Rectal smooth muscle tissue (tissue), 1 donor: Measurements from ENCODE around the gene ESPN.

Source experiments
- H3K27ac ChIP-seq: one replicate; pipeline ENCODE4 v1.7.0; 2013; ENCODE audit warnings: low read depth, low read length, inconsistent platforms
- H3K27me3 ChIP-seq: one replicate; pipeline ENCODE4 v1.7.0; 2013; ENCODE audit warnings: low read length; ENCODE audit not compliant: control insufficient read depth, insufficient read depth
- H3K36me3 ChIP-seq: one replicate; pipeline ENCODE4 v1.7.0; 2013; ENCODE audit warnings: low read length; ENCODE audit not compliant: control insufficient read depth, insufficient read depth
- H3K4me1 ChIP-seq: one replicate; pipeline ENCODE4 v1.7.0; 2013; ENCODE audit warnings: low read length; ENCODE audit not compliant: control insufficient read depth, insufficient read depth
- H3K4me3 ChIP-seq: one replicate; pipeline ENCODE4 v1.7.0; 2013; ENCODE audit warnings: low read length
- H3K9ac ChIP-seq: one replicate; pipeline ENCODE4 v1.7.0; 2013; ENCODE audit warnings: low read length

Gene ESPN

GRCh38 chr1:6460301-6461050 is 35.9 kb downstream of the ESPN start:
- H3K4me3 ChIP-seq = no peak overlapping the region
- no peak overlapping the region for H3K27ac ChIP-seq
- no peaks in the 10 kb centered on the region for H3K4me1 ChIP-seq
- H3K36me3 ChIP-seq = no peaks in the 10 kb centered on the region
- H3K9ac ChIP-seq = no peak overlapping the region
- no peaks in the 10 kb centered on the region for H3K27me3 ChIP-seq

DNA sequence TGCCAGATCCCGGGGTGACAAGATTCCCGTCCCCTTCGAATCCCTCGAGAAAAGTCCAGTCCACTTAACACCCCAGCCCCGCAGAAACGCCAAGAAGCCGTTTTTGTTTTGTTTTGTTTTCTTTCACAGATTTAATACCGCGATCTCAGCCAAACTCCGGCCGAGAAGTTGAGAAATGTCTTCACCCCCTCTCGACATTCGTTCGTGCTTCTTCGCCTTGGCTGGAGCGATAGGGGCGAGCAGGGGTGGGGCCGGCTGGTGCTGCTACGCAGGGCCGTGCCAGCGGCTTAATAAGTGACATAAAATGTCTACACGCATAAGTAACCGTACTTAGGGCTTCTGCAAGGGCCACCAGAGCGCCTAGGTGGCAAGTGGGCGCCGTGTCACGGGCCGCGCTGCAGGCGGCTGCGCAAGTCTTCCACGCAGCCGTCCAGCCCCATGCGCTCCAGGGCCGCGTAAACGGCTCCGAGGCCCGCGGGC is 36.5 kb downstream of the ESPN start:
- Histone ChIP-seq H3K27me3 (no peaks in the 10 kb centered on the region), H3K4me3 (no peak overlapping the region), H3K27ac (no peak overlapping the region), H3K4me1 (no peaks in the 10 kb centered on the region), H3K9ac (no peak overlapping the region), H3K36me3 (no peaks in the 10 kb centered on the region)

- H3K27me3 ChIP-seq = no peaks in the 10 kb centered on the region
- H3K9ac ChIP-seq = no peak overlapping the region
- no peak overlapping the region for H3K4me3 ChIP-seq
- no peaks in the 10 kb centered on the region for H3K36me3 ChIP-seq
- H3K4me1 ChIP-seq = no peaks in the 10 kb centered on the region
- H3K27ac ChIP-seq = no peak overlapping the region
These were observed 37.2 kb downstream of the ESPN start for GRCh38 chr1:6461538-6462411.

DNA sequence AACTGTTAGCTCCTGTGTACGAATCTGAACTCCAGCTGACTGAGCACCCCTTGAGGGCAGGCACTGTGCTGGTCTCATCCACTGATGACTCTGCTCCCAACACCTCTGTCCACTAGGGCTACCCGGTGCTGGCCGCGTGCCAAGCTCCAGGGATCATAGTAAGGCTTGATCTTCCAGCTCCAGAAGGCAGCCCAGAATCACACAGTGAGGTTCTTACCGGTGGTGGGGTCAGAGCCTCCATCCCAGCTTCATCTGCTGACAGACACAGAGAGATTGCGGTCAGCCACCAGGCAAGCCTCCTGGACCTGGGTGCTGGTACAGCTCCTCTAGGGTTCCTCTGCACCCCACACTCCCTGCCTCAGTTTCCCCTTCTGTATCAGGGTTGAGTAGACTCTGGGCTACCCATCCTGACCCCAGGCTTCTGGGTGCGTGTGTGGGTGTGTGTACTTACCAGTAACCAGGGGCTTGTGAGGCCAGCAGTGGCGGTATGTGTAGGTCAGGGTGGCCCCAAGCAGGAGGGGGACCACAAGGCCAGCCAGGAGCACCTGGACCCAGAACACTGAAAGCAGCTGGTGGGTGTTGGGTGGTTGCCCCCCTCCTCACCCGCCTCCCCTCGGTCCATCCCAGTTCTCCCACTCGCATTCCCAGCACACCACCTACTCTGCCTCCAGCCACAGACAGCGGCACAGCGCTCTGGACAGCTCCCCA is 38.0 kb downstream of the ESPN start:
- no peak overlapping the region for H3K4me3 ChIP-seq
- H3K9ac ChIP-seq = no peak overlapping the region
- H3K27me3 ChIP-seq = no peaks in the 10 kb centered on the region
- no peaks in the 10 kb centered on the region for H3K36me3 ChIP-seq
- H3K27ac ChIP-seq = no peak overlapping the region
- no peaks in the 10 kb centered on the region for H3K4me1 ChIP-seq

DNA sequence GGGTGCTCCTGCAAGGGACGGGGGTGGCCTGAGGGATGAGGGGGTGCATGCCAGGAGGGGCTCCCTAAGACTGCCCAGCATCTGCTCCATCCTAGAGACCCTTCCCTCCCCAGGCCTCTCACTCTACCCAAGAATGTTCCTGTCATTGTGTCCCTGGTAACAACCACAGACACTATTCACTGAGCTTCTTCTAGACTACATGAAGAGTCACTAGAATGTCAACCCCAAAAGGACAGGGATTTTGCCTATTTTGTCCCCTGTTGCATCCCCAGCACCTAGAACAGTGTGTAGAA is 38.5 kb downstream of the ESPN start:
- H3K36me3 ChIP-seq = no peaks in the 10 kb centered on the region
- H3K27me3 ChIP-seq = no peaks in the 10 kb centered on the region
- H3K27ac ChIP-seq = no peak overlapping the region
- H3K4me3 ChIP-seq = no peak overlapping the region
- H3K9ac ChIP-seq = no peak overlapping the region
- no peaks in the 10 kb centered on the region for H3K4me1 ChIP-seq

DNA sequence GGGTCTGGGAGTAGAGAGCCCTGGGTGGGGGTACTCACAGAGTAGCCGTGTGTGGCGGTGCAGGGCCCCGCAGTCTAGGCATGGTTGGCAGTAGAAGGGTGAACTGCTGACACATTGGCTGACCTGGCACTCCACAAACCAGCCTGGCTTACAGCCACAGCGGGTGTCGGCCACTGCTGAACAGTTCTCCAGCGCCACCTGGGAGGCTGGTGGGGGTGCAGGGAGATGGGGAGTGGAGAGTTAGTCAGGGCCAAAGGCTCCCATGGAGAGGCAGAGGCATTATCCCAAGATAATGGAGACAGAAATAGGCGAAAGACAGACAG is 39.9 kb downstream of the ESPN start:
- Histone ChIP-seq H3K27ac (no peak overlapping the region), H3K4me3 (no peak overlapping the region), H3K36me3 (peaks cover 5% of the 10 kb centered on the region), H3K4me1 (no peaks in the 10 kb centered on the region), H3K27me3 (no peaks in the 10 kb centered on the region), H3K9ac (no peak overlapping the region)

GRCh38 chr1:6464915-6465314 is 40.3 kb downstream of the ESPN start:
- Histone ChIP-seq H3K36me3 (peaks cover 5% of the 10 kb centered on the region), H3K4me1 (no peaks in the 10 kb centered on the region), H3K4me3 (no peak overlapping the region), H3K27me3 (no peaks in the 10 kb centered on the region), H3K27ac (no peak overlapping the region), H3K9ac (no peak overlapping the region)

GRCh38 chr1:6465461-6466005 is 41.0 kb downstream of the ESPN start:
- no peak overlapping the region for H3K27ac ChIP-seq
- H3K4me1 ChIP-seq = no peaks in the 10 kb centered on the region
- peaks cover 5% of the 10 kb centered on the region for H3K36me3 ChIP-seq
- peak overlapping the region; percentile 46 for H3K4me3 ChIP-seq
- H3K9ac ChIP-seq = no peak overlapping the region
- no peaks in the 10 kb centered on the region for H3K27me3 ChIP-seq

DNA sequence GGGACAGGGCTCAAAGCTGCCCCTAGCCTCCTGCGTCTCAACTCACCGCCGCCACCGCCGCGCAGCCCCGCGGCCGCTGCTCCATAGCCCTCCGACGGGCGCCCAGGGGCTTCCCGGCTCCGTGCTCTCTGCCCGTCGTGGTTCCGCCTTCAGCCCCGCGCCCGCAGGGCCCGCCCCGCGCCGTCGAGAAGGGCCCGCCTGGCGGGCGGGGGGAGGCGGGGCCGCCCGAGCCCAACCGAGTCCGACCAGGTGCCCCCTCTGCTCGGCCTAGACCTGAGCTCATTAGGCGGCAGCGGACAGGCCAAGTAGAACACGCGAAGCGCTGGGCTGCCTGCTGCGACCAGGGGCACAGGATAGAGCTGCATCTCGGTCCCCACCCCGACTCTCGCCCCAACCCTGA is 41.4 kb downstream of the ESPN start, which contains the start of gene TNFRSF25:
TNFRSF25 (minus strand) TSS at position 151 of the 400 bp plus-strand sequence; CDS start at position 85, 66 bp downstream.
- Histone ChIP-seq H3K9ac (no peak within 1 kb of the TSS), H3K36me3 (peaks cover 5% of the 10 kb centered on the region), H3K27ac (no peak within 1 kb of the TSS), H3K4me3 (peak within 1 kb of the TSS; percentile 46), H3K27me3 (no peaks in the 10 kb centered on the region), H3K4me1 (no peaks in the 10 kb centered on the region)

DNA sequence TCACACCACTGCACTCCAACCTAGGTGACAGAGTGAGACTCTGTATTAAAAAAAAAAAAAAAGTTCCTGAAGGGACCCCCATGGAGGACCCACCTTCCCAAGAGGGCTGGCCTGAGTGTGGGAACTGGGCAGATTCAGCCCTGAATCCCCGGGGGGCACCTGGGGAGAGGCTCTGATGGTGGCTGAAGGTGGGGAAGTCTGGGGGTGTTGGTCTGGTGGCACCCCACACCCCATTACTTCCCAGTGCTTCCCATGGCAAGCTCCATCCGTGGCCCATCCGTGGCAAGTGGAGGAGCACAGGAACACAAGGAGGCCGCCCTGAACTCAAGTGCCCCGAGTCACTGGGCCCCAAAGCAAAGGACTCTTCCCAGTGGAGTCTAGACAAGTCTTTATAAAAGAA is 42.2 kb downstream of the ESPN start:
- Histone ChIP-seq H3K9ac (no peak overlapping the region), H3K4me1 (no peaks in the 10 kb centered on the region), H3K36me3 (peaks cover 5% of the 10 kb centered on the region), H3K4me3 (no peak overlapping the region), H3K27ac (no peak overlapping the region), H3K27me3 (no peaks in the 10 kb centered on the region)

DNA sequence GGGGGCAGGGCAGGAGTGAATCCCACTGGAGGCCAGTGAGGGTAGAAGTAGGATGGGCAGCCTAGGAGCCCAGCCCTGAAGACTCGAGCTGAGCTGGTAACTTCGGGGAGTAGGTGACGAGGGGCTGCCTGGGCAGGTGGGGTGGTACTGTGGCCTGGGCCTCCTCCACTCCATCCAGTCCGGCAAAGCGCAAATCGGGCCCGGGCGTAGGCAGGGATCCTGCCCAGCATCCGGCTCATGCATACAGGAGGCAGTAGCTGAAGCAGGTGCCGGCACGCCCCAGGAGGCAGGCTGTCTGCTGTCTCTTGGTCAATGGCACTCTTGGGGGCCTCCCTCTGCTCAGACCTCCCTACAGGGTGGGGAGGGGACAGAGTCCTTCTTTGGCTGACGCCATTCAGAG is 42.6 kb downstream of the ESPN start:
- peaks cover 5% of the 10 kb centered on the region for H3K36me3 ChIP-seq
- no peak overlapping the region for H3K27ac ChIP-seq
- no peaks in the 10 kb centered on the region for H3K27me3 ChIP-seq
- H3K4me1 ChIP-seq = no peaks in the 10 kb centered on the region
- H3K9ac ChIP-seq = no peak overlapping the region
- no peak overlapping the region for H3K4me3 ChIP-seq
